PC-3 (cell line): ENCODE measurements around the gene CTNNAL1. TPM values are rescaled to one million over a fixed set of nuclear protein-coding genes. Genes with fewer than 3 reads are reported as not detected.

Source experiments
- ATAC-seq: fragments of 200-7000 bp; cut with Tn5 transposase; 2 replicates; pipeline ENCODE4 v1.9.1; 2020; ENCODE audit warnings: mild to moderate bottlenecking, moderate library complexity
- BruUV-seq: library from RNA; stranded (reverse); fragments of 400-500 nt; replicated peaks from 2 replicates; lab custom pipeline; 2021; lab: Mats Ljungman, UMichigan
- CTCF ChIA-PET: fragments of 300-600 bp; sonication (Branson Sonifier 250); formaldehyde crosslinking; loops from one replicate; lab custom pipeline; 2022; ENCODE audit warnings: antibody characterized with exemption; lab: Charles Lee
- POLR2A ChIA-PET: fragments of 300-600 bp; sonication (Branson Sonifier 250); formaldehyde crosslinking; loops from one replicate; lab custom pipeline; 2022; ENCODE audit warnings: antibody characterized with exemption; ENCODE audit not compliant: unreplicated experiment; lab: Charles Lee
- DNase-seq: peaks from one replicate; pipeline ENCODE4 v3.0.0-alpha.2; 2015
- H2AFZ ChIP-seq: fragments of 300-600 bp; sonication (generic); 2 replicates; pipeline ENCODE4 v1.6.0; 2016; ENCODE audit warnings: antibody characterized with exemption, low read length
- H3F3A ChIP-seq: fragments of 300-600 bp; sonication (generic); one replicate; pipeline ENCODE4 v1.6.0; 2017; ENCODE audit warnings: antibody characterized with exemption, low read length, control low read depth, mild to moderate bottlenecking; ENCODE audit not compliant: unreplicated experiment
- H3K27ac ChIP-seq: fragments of 300-600 bp; sonication (generic); 2 replicates; pipeline ENCODE4 v1.5.1; 2016; ENCODE audit warnings: mild to moderate bottlenecking, low read length
- H3K27me3 ChIP-seq: fragments of 300-600 bp; sonication (generic); 2 replicates; pipeline ENCODE4 v1.6.1; 2016; ENCODE audit warnings: low read length, mixed read lengths
- H3K36me3 ChIP-seq: fragments of 300-600 bp; sonication (generic); 2 replicates; pipeline ENCODE4 v1.6.1; 2016; ENCODE audit warnings: low read depth, mixed run types, low read length, mixed read lengths
- H3K4me1 ChIP-seq: fragments of 300-600 bp; sonication (generic); 2 replicates; pipeline ENCODE4 v1.5.1; 2016; ENCODE audit warnings: low read length; ENCODE audit not compliant: insufficient read depth
- H3K4me2 ChIP-seq: fragments of 300-600 bp; sonication (generic); 2 replicates; pipeline ENCODE4 v1.6.0; 2016; ENCODE audit warnings: low read length
- H3K4me3 ChIP-seq: fragments of 300-600 bp; sonication (generic); 2 replicates; pipeline ENCODE4 v1.5.1; 2016; ENCODE audit warnings: mild to moderate bottlenecking, low read length, mixed read lengths
- H3K79me2 ChIP-seq: fragments of 300-600 bp; sonication (generic); 2 replicates; pipeline ENCODE4 v1.6.1; 2017; ENCODE audit warnings: low read length, mixed read lengths
- H3K9ac ChIP-seq: fragments of 300-600 bp; sonication (generic); 2 replicates; pipeline ENCODE4 v1.6.0; 2016; ENCODE audit warnings: mild to moderate bottlenecking, low read length
- H3K9me2 ChIP-seq: fragments of 300-600 bp; sonication (generic); replicated peaks from 2 replicates; pipeline ENCODE4 v1.6.1; 2016; ENCODE audit warnings: mixed run types, low read length, mixed read lengths
- H3K9me3 ChIP-seq: fragments of 300-600 bp; sonication (generic); 2 replicates; pipeline ENCODE4 v1.6.1; 2016; ENCODE audit warnings: low read length, mixed read lengths
- H4K20me1 ChIP-seq: fragments of 300-600 bp; sonication (generic); 2 replicates; pipeline ENCODE4 v1.6.1; 2016; ENCODE audit warnings: low read length, mixed read lengths
- CTCF ChIP-seq: fragments of 300-600 bp; sonication (generic); conservative IDR thresholded peaks from 2 replicates; pipeline ENCODE4 v1.5.1; 2017; ENCODE audit warnings: antibody characterized with exemption, low read depth, mild to moderate bottlenecking, low read length
- EZH2 ChIP-seq: fragments of 300-600 bp; sonication (generic); IDR thresholded peaks from one replicate; pipeline ENCODE4 v1.6.1; 2017; ENCODE audit warnings: antibody characterized with exemption, mild to moderate bottlenecking, low read length; ENCODE audit not compliant: unreplicated experiment
- EZH2phosphoT487 ChIP-seq: fragments of 300-600 bp; sonication (generic); IDR thresholded peaks from 2 replicates; pipeline ENCODE4 v1.6.1; 2018; ENCODE audit warnings: mild to moderate bottlenecking, antibody characterized with exemption, low read length, borderline replicate concordance
- intact Hi-C: fragments of 100-400 bp; cut with micrococcal nuclease; formaldehyde crosslinking; loops from 2 replicates; pipeline ENCODE4 v1.9.0; 2023
- total RNA-seq: library from RNA; depleted of rRNA; stranded (reverse); fragments of >200 nt; gene quantifications from 2 replicates; pipeline ENCODE4 v1.2.3, GENCODE V29; 2014

CTNNAL1 gene
- total RNA-seq, 1 experiment from 2014 or later = 97.7 TPM

GRCh38 chr9:108910914-108911313 lies 102.4 kb downstream of the CTNNAL1 start:
- TF ChIP-seq EZH2phosphoT487 = no peak
- TF ChIP-seq EZH2 = no peak
- no peak for TF ChIP-seq CTCF
- H3K27ac ChIP-seq = no peak overlapping the region
- intact Hi-C loops = no loop called here
- H3K9me2 ChIP-seq = no peaks in the 10 kb centered on the region
- H3K79me2 ChIP-seq = no peaks in the 10 kb centered on the region
- CTCF ChIA-PET = no interaction called here
- no peak for ATAC-seq
- H3K9me3 ChIP-seq = no peaks in the 10 kb centered on the region
- H3K36me3 ChIP-seq = peaks cover 9% of the 10 kb centered on the region
- no peak overlapping the region for H3K4me3 ChIP-seq
- no peak overlapping the region for H3K9ac ChIP-seq
- no peaks in the 10 kb centered on the region for H3K27me3 ChIP-seq
- H3F3A ChIP-seq = no peaks in the 10 kb centered on the region
- no peak overlapping the region for H2AFZ ChIP-seq
- DNase-seq = no peak
- no peaks in the 10 kb centered on the region for H4K20me1 ChIP-seq
- H3K4me2 ChIP-seq = no peak overlapping the region
- BruUV-seq = no TSS peak
- H3K4me1 ChIP-seq = no peaks in the 10 kb centered on the region
- POLR2A ChIA-PET = no interaction called here

- intact Hi-C loops = no loop called here
- Histone ChIP-seq H2AFZ (no peak overlapping the region), H3F3A (no peaks in the 10 kb centered on the region), H4K20me1 (no peaks in the 10 kb centered on the region), H3K4me1 (no peaks in the 10 kb centered on the region), H3K4me3 (no peak overlapping the region), H3K36me3 (peaks cover 8% of the 10 kb centered on the region), H3K9ac (no peak overlapping the region), H3K27ac (no peak overlapping the region), H3K27me3 (no peaks in the 10 kb centered on the region), H3K4me2 (no peak overlapping the region), H3K9me3 (no peaks in the 10 kb centered on the region), H3K79me2 (no peaks in the 10 kb centered on the region), H3K9me2 (no peaks in the 10 kb centered on the region)
- TF ChIP-seq CTCF (no peak), EZH2 (no peak)
- CTCF ChIA-PET = no interaction called here
- BruUV-seq = no TSS peak
- POLR2A ChIA-PET = no interaction called here
- no peak for ATAC-seq
- no peak for DNase-seq
These were observed 102.9 kb downstream of the CTNNAL1 start for GRCh38 chr9:108910402-108910801.

- ChIA-PET CTCF (no interaction called here), POLR2A (no interaction called here)
- H3K9me3 ChIP-seq = no peaks in the 10 kb centered on the region
- H3K36me3 ChIP-seq = peaks cover 15% of the 10 kb centered on the region
- no peaks in the 10 kb centered on the region for H4K20me1 ChIP-seq
- no peak overlapping the region for H3K9ac ChIP-seq
- TF ChIP-seq EZH2phosphoT487 (no peak), EZH2 (no peak), CTCF (no peak)
- no peaks in the 10 kb centered on the region for H3K9me2 ChIP-seq
- H3F3A ChIP-seq = no peaks in the 10 kb centered on the region
- no peaks in the 10 kb centered on the region; the same call in 1 of the 2 replicates for H3K4me1 ChIP-seq
- H3K79me2 ChIP-seq = no peaks in the 10 kb centered on the region
- H2AFZ ChIP-seq = no peak overlapping the region
- no peak overlapping the region for H3K4me3 ChIP-seq
- no peak overlapping the region for H3K4me2 ChIP-seq
- BruUV-seq = no TSS peak
- DNase-seq (no peak), ATAC-seq (no peak)
- H3K27me3 ChIP-seq = no peaks in the 10 kb centered on the region
- intact Hi-C loops = no loop called here
- no peak overlapping the region for H3K27ac ChIP-seq
These were observed 107.8 kb downstream of the CTNNAL1 start for GRCh38 chr9:108905494-108905893.
